OCI-LY3 (cell line): ENCODE measurements around the gene COL13A1.

Experiments
- H2AFZ ChIP-seq: fragments of 200-600, 300-600 bp; shearing (Covaris generic); 2 replicates; pipeline ENCODE4 v1.6.0; 2014; ENCODE audit warnings: antibody characterized with exemption, low read depth, low read length
- H3K27ac ChIP-seq: fragments of 200-600, 300-600 bp; sonication (generic); 2 replicates; pipeline ENCODE4 v1.5.1; 2014; ENCODE audit warnings: mild to moderate bottlenecking, low read length, moderate library complexity, mixed read lengths
- H3K27me3 ChIP-seq: fragments of 200-600, 300-600 bp; sonication (generic); 2 replicates; pipeline ENCODE4 v1.6.1; 2014; ENCODE audit warnings: low read depth, low read length, mixed read lengths
- H3K36me3 ChIP-seq: fragments of 200-600, 300-600 bp; sonication (generic); replicated peaks from 2 replicates; pipeline ENCODE3; 2014; ENCODE audit warnings: low read depth, low read length, mixed read lengths
- H3K4me1 ChIP-seq: fragments of 300-600, 200-600 bp; sonication (generic); 2 replicates; pipeline ENCODE4 v1.6.1; 2014; ENCODE audit warnings: low read length, mixed read lengths
- H3K4me2 ChIP-seq: fragments of 200-600, 300-600 bp; sonication (generic); 2 replicates; pipeline ENCODE4 v1.6.1; 2014; ENCODE audit warnings: low read length, mixed read lengths
- H3K4me3 ChIP-seq: fragments of 300-600, 200-600 bp; sonication (generic); 2 replicates; pipeline ENCODE4 v1.5.1; 2014; ENCODE audit warnings: antibody characterized with exemption, mild to moderate bottlenecking, low read length, moderate library complexity
- H3K79me2 ChIP-seq: fragments of 300-600, 200-600 bp; shearing (Covaris generic); 2 replicates; pipeline ENCODE4 v1.6.1; 2014; ENCODE audit warnings: mild to moderate bottlenecking, low read length, mixed read lengths
- H3K9ac ChIP-seq: fragments of 300-600, 200-600 bp; shearing (Covaris generic); 2 replicates; pipeline ENCODE4 v1.6.0; 2014; ENCODE audit warnings: mild to moderate bottlenecking, low read length, moderate library complexity
- H3K9me3 ChIP-seq: fragments of 200-600, 300-600 bp; shearing (Covaris generic); 2 replicates; pipeline ENCODE4 v1.6.1; 2014; ENCODE audit warnings: low read length, mixed read lengths; ENCODE audit not compliant: insufficient read depth
- H4K20me1 ChIP-seq: fragments of 200-600, 300-600 bp; sonication (generic); 2 replicates; pipeline ENCODE4 v1.6.1; 2016; ENCODE audit warnings: low read length, mixed read lengths; ENCODE audit not compliant: insufficient read depth
- EZH2phosphoT487 ChIP-seq: fragments of 200-600 bp; shearing (Covaris generic); IDR thresholded peaks from 2 replicates; pipeline ENCODE4 v1.6.1; 2018; ENCODE audit warnings: antibody characterized with exemption, mixed run types, low read depth
- TF ChIP-seq, protein P1 (sequence below): fragments of 200-600, 300-600 bp; sonication (generic); IDR thresholded peaks from 2 replicates; pipeline ENCODE4 v1.5.1; 2014; ENCODE audit warnings: antibody characterized with exemption, low read length, low read depth

The COL13A1 gene

DNA sequence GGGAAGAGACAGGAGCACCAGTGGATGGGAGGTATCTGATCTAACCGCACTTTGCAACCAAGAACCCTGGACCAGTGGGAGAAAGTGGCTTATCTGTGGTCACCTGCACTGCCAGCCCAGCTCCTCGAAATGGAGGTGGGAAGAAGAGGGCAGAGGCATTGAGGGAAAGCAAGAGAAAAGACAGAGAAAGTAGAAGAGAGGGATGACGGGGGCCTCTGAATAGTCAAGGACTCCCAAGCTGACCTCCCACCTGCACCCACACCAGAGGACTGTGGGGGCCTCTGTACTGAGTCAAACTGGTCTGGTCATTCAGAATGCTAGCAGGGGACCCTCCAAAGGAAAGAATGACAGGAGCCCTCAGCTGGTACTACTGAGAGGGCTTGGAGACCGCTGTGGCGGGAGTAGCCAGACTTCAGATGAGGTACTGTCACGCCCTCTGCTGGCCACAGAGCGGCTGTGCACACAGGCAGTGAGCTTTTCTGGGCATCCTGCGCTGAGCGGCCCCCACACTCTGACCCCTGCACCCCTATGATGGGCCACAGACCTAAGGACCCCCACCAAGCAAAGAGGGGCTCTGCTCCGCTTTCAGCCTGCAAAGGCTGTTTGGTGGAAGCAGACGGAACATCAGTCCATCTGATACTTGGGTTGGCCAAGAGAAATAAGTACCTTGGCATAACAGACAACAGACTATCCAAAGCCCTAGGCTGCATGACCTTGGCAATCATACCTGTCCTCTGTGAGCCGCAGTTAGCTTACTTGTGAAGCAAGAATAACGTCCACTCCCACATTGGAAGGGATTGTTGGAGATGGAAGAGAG, 112.9 kb downstream of the COL13A1 start:
- Histone ChIP-seq H3K4me1 (no peaks in the 10 kb centered on the region), H3K36me3 (no peaks in the 10 kb centered on the region), H3K9ac (no peak overlapping the region), H3K4me3 (no peak overlapping the region), H3K9me3 (no peaks in the 10 kb centered on the region), H3K27ac (no peak overlapping the region), H3K4me2 (no peak overlapping the region), H3K27me3 (peaks cover 4% of the 10 kb centered on the region; the same call in 1 of the 2 replicates), H4K20me1 (no peaks in the 10 kb centered on the region), H3K79me2 (no peaks in the 10 kb centered on the region), H2AFZ (no peak overlapping the region)
- TF ChIP-seq EZH2phosphoT487, result no peak
- TF ChIP-seq, protein P1, sequence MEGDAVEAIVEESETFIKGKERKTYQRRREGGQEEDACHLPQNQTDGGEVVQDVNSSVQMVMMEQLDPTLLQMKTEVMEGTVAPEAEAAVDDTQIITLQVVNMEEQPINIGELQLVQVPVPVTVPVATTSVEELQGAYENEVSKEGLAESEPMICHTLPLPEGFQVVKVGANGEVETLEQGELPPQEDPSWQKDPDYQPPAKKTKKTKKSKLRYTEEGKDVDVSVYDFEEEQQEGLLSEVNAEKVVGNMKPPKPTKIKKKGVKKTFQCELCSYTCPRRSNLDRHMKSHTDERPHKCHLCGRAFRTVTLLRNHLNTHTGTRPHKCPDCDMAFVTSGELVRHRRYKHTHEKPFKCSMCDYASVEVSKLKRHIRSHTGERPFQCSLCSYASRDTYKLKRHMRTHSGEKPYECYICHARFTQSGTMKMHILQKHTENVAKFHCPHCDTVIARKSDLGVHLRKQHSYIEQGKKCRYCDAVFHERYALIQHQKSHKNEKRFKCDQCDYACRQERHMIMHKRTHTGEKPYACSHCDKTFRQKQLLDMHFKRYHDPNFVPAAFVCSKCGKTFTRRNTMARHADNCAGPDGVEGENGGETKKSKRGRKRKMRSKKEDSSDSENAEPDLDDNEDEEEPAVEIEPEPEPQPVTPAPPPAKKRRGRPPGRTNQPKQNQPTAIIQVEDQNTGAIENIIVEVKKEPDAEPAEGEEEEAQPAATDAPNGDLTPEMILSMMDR, result peak; percentile 77

DNA sequence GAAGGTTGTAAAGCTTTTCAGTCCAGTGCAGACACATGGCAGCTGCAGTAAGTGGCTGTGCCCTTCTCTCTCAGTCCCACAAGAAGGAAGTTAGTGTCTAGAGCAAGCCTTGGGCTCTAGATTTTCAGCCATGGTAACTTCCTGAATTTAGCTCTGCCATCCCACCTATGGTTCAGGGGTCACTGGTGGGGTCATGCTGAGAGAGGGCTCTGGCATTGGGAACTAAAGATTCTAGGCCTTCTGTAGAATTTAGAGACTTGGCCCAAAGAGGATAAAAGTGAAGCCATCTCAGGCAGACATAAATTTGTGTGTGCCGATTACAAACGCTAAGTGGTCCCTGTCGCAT, 113.5 kb downstream of the COL13A1 start:
- TF ChIP-seq, protein P1, result no peak
- no peak for TF ChIP-seq EZH2phosphoT487

DNA sequence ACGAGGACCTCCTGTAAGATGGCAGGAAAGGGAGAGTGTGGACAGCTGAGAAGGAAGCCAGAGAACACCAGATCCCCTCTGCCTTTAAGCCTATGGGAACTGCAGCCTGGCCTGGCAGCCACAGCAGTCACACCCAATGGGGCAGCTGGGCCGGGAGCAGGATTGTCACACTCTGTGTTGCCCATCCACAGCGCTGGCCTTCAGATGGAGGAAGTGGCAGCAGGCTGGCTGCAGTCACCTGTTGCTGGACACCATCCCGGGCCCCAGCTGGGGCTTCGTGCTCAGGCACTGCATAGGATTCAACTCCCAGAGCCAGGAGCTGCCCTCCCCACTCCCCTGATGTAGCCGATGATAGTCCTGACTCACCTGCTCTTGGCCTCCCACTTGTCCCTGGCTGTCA, 114.4 kb downstream of the COL13A1 start:
- H3K9ac ChIP-seq, result no peak overlapping the region
- peaks cover 4% of the 10 kb centered on the region; the same call in 1 of the 2 replicates for H3K27me3 ChIP-seq
- H2AFZ ChIP-seq, result no peak overlapping the region
- no peak overlapping the region for H3K4me2 ChIP-seq
- TF ChIP-seq, protein P1, result no peak
- TF ChIP-seq EZH2phosphoT487, result no peak
- H3K79me2 ChIP-seq, result no peaks in the 10 kb centered on the region
- H3K36me3 ChIP-seq, result no peaks in the 10 kb centered on the region
- H3K4me3 ChIP-seq, result no peak overlapping the region
- no peak overlapping the region for H3K27ac ChIP-seq
- H4K20me1 ChIP-seq, result no peaks in the 10 kb centered on the region
- no peaks in the 10 kb centered on the region for H3K9me3 ChIP-seq
- H3K4me1 ChIP-seq, result no peaks in the 10 kb centered on the region

More for the DNA sequence above, 113.5 kb downstream of the COL13A1 start:
- H3K4me2 ChIP-seq, result no peak overlapping the region
- no peak overlapping the region for H3K4me3 ChIP-seq
- no peaks in the 10 kb centered on the region for H3K9me3 ChIP-seq
- H3K9ac ChIP-seq, result no peak overlapping the region
- H3K27ac ChIP-seq, result no peak overlapping the region
- H3K27me3 ChIP-seq, result peaks cover 4% of the 10 kb centered on the region; the same call in 1 of the 2 replicates
- no peaks in the 10 kb centered on the region for H3K79me2 ChIP-seq
- no peak overlapping the region for H2AFZ ChIP-seq
- H4K20me1 ChIP-seq, result no peaks in the 10 kb centered on the region
- no peaks in the 10 kb centered on the region for H3K4me1 ChIP-seq
- H3K36me3 ChIP-seq, result no peaks in the 10 kb centered on the region

DNA sequence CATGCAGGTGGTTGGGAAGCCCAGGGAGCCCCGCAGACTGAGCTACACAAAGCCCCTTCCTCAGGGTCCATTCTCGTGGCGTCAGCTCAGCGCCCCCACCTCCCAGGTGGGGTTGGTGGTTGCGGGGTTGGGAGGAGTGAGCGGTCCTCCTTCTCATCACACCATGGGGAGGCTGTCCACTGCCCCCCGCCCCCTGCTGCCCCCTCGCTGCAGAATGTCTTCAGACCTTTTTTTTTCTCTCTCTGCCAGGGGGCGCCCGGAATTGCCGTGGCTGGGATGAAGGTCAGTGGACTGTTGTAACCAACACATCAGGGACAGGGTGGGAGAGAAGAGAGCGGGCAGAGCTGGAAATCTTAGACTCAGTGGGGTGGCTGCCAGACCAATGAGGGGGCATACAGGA, 116.3 kb downstream of the COL13A1 start:
- no peaks in the 10 kb centered on the region for H3K9me3 ChIP-seq
- H3K4me3 ChIP-seq, result no peak overlapping the region
- no peaks in the 10 kb centered on the region for H4K20me1 ChIP-seq
- no peaks in the 10 kb centered on the region for H3K36me3 ChIP-seq
- H2AFZ ChIP-seq, result no peak overlapping the region
- no peak overlapping the region for H3K27ac ChIP-seq
- no peak overlapping the region for H3K4me2 ChIP-seq
- peaks cover 4% of the 10 kb centered on the region; the same call in 1 of the 2 replicates for H3K27me3 ChIP-seq
- no peaks in the 10 kb centered on the region for H3K4me1 ChIP-seq
- H3K79me2 ChIP-seq, result no peaks in the 10 kb centered on the region
- H3K9ac ChIP-seq, result no peak overlapping the region
- no peak for TF ChIP-seq EZH2phosphoT487
- TF ChIP-seq, protein P1, result no peak
